Cerebellar nuclear complex (tissue), 1 donor: ENCODE results near the gene TBC1D22A.
"Not testable (repeated sequence)": the region's sequence is repeated elsewhere in the genome, so short reads cannot be mapped to it uniquely, and the experiment has no call there.

Source experiments
- DNase-seq, 2 experiments: peaks; one replicate each; lab custom pipeline; 2025; lab: John Stamatoyannopoulos, UW

The TBC1D22A gene

GRCh38 chr22:46813816-46814597, 51.6 kb downstream of the TBC1D22A start:
- no peak for DNase-seq

- DNase-seq, result no peak
Measured at GRCh38 chr22:46815132-46815531, 52.7 kb downstream of the TBC1D22A start.

GRCh38 chr22:46815559-46815895, 53.1 kb downstream of the TBC1D22A start:
- DNase-seq, result no peak

GRCh38 chr22:46815896-46816731, 53.7 kb downstream of the TBC1D22A start:
- no peak for DNase-seq

- DNase-seq, result not testable (repeated sequence)
Measured at GRCh38 chr22:46817390-46817789, 54.9 kb downstream of the TBC1D22A start.

- no peak for DNase-seq
Measured at GRCh38 chr22:46823248-46823647, 60.8 kb downstream of the TBC1D22A start.

- no peak for DNase-seq
Measured at GRCh38 chr22:46823654-46824053, 61.2 kb downstream of the TBC1D22A start.

- DNase-seq, result no peak
Measured at GRCh38 chr22:46824344-46824909, 62.0 kb downstream of the TBC1D22A start.

- no peak for DNase-seq
Measured at GRCh38 chr22:46824980-46825544, 62.6 kb downstream of the TBC1D22A start.

GRCh38 chr22:46826438-46827135, 64.1 kb downstream of the TBC1D22A start:
- DNase-seq, result no peak

GRCh38 chr22:46827136-46827780, 64.8 kb downstream of the TBC1D22A start:
- DNase-seq, result no peak

- DNase-seq, result no peak
Measured at GRCh38 chr22:46827781-46828180, 65.3 kb downstream of the TBC1D22A start.

- DNase-seq, result no peak
Measured at GRCh38 chr22:46828323-46828900, 66.0 kb downstream of the TBC1D22A start.

- no peak for DNase-seq
Measured at GRCh38 chr22:46829117-46829891, 66.9 kb downstream of the TBC1D22A start.

GRCh38 chr22:46829941-46830715, 67.7 kb downstream of the TBC1D22A start:
- no peak for DNase-seq

- no peak for DNase-seq
Measured at GRCh38 chr22:46830841-46831240, 68.4 kb downstream of the TBC1D22A start.

GRCh38 chr22:46833228-46833627, 70.8 kb downstream of the TBC1D22A start:
- DNase-seq, result no peak

GRCh38 chr22:46834021-46834737, 71.7 kb downstream of the TBC1D22A start:
- DNase-seq, result no peak

GRCh38 chr22:46835288-46835687, 72.8 kb downstream of the TBC1D22A start:
- no peak for DNase-seq
